GM12878 (cell line): ENCODE measurements around the gene KAZN. TPM values are rescaled to one million over a fixed set of nuclear protein-coding genes. Genes with fewer than 3 reads are reported as not detected.

ENCODE experiments used
- ATAC-seq: fragments of 200-7000 bp; cut with Tn5 transposase; 3 replicates; pipeline ENCODE4 v1.9.1; 2020; ENCODE audit warnings: mild to moderate bottlenecking, moderate library complexity
- BruUV-seq: library from RNA; stranded (reverse); fragments of 400-500 nt; replicated peaks from 2 replicates; lab custom pipeline; 2021; lab: Mats Ljungman, UMichigan
- CTCF ChIA-PET: fragments of 300-600 bp; sonication (Branson Sonifier 250); formaldehyde crosslinking; extraction: SDS; loops from one replicate; lab custom pipeline; 2021; ENCODE audit warnings: inconsistent platforms; lab: Yijun Ruan, JAX
- POLR2A ChIA-PET: fragments of 350-600 bp; formaldehyde crosslinking; extraction: SDS; loops from one replicate; lab custom pipeline; 2021; ENCODE audit warnings: inconsistent platforms; lab: Charles Lee
- RAD21 ChIA-PET: fragments of 300-600 bp; sonication (Branson Sonifier 250); formaldehyde crosslinking; loops from one replicate; lab custom pipeline; 2023; ENCODE audit warnings: antibody characterized with exemption; ENCODE audit not compliant: unreplicated experiment; lab: Charles Lee
- SMC1A ChIA-PET: fragments of 300-600 bp; sonication (Branson Sonifier 250); formaldehyde crosslinking; loops from one replicate; lab custom pipeline; 2023; ENCODE audit not compliant: unreplicated experiment, uncharacterized antibody; lab: Charles Lee
- DNase-seq: peaks from one replicate; pipeline ENCODE4 v3.0.0-alpha.2; 2011; ENCODE audit warnings: low read depth, low spot score
- FAIRE-seq: peaks from 3 replicates; lab custom pipeline; 2011; peaks lifted over from hg19 to GRCh38; lab: Jason Lieb, UNC
- H2AFZ ChIP-seq: 2 replicates; pipeline ENCODE4 v1.6.0; 2011; ENCODE audit warnings: low read depth, low read length, control low read depth; ENCODE audit not compliant: control insufficient read depth
- H3K27ac ChIP-seq: 2 replicates; pipeline ENCODE4 v1.5.1; 2011; ENCODE audit warnings: control low read depth; ENCODE audit not compliant: control insufficient read depth, insufficient read depth
- H3K27me3 ChIP-seq, 2 experiments: replicated peaks in 1 of 2; 2 replicates each; pipeline versions ENCODE4 v1.6.0 to v1.6.1; 2011; ENCODE audit warnings: low read length in 1 of 2; ENCODE audit not compliant: control insufficient read depth in 2 of 2, insufficient read depth in 2 of 2
- H3K36me3 ChIP-seq, 2 experiments: 2 replicates each; pipeline ENCODE4 v1.5.1; 2011; ENCODE audit warnings: low read length in 1 of 2; ENCODE audit not compliant: control insufficient read depth in 2 of 2, insufficient read depth in 2 of 2
- H3K4me1 ChIP-seq: 2 replicates; pipeline ENCODE4 v1.6.1; 2011; ENCODE audit warnings: mild to moderate bottlenecking, low read length, moderate library complexity, mixed read lengths; ENCODE audit not compliant: control insufficient read depth, insufficient read depth
- H3K4me2 ChIP-seq: 2 replicates; pipeline ENCODE4 v1.6.0; 2011; ENCODE audit warnings: control low read depth; ENCODE audit not compliant: control insufficient read depth, insufficient read depth
- H3K4me3 ChIP-seq: fragments of 200-600 bp; sonication (generic); 2 replicates; pipeline ENCODE4 v1.5.1; 2016
- H3K79me2 ChIP-seq: 2 replicates; pipeline ENCODE4 v1.6.0; 2011; ENCODE audit warnings: low read length; ENCODE audit not compliant: control insufficient read depth, insufficient read depth
- H3K9ac ChIP-seq: 2 replicates; pipeline ENCODE4 v1.8.0; 2011; ENCODE audit warnings: low read length, control low read depth, mixed read lengths; ENCODE audit not compliant: control insufficient read depth, insufficient read depth
- H3K9me3 ChIP-seq: replicated peaks from 3 replicates; pipeline ENCODE4 v1.5.1; 2011; ENCODE audit warnings: mild to moderate bottlenecking, low read length; ENCODE audit not compliant: control insufficient read depth, insufficient read depth
- H4K20me1 ChIP-seq: 2 replicates; pipeline ENCODE4 v1.6.0; 2011; ENCODE audit not compliant: control insufficient read depth, insufficient read depth
- ATF7 ChIP-seq: fragments of 450-650 bp; IDR thresholded peaks from 2 replicates; pipeline ENCODE4 v1.6.1; 2016; ENCODE audit warnings: low read depth, mild to moderate bottlenecking
- EGR1 ChIP-seq, 2 experiments: IDR thresholded peaks; 1 replicate in 1 of 2; 2 replicates in 1 of 2; pipeline ENCODE4 v1.6.1; 2011 to 2012; ENCODE audit warnings: low read depth in 2 of 2, low read length in 2 of 2, borderline replicate concordance in 1 of 2, mild to moderate bottlenecking in 1 of 2, moderate library complexity in 1 of 2
- GATAD2B ChIP-seq: fragments of 450-650 bp; conservative IDR thresholded peaks from 2 replicates; pipeline ENCODE4 v1.6.1; 2017; ENCODE audit warnings: low read depth, mild to moderate bottlenecking, moderate library complexity
- IRF3 ChIP-seq: fragments of 450-650 bp; IDR thresholded peaks from 2 replicates; pipeline ENCODE4 v1.6.1; 2014; ENCODE audit warnings: mild to moderate bottlenecking
- NFXL1 ChIP-seq: fragments of 450-650 bp; IDR thresholded peaks from 2 replicates; pipeline ENCODE4 v1.6.1; 2017; ENCODE audit warnings: antibody characterized with exemption, mild to moderate bottlenecking, borderline replicate concordance
- PAX5 ChIP-seq: IDR thresholded peaks from 2 replicates; pipeline ENCODE4 v1.6.1; 2011; ENCODE audit warnings: low read depth, low read length, borderline replicate concordance
- REST ChIP-seq: IDR thresholded peaks from 2 replicates; pipeline ENCODE4 v1.6.1; 2012; ENCODE audit warnings: mild to moderate bottlenecking, low read depth, low read length
- RFX5 ChIP-seq: IDR thresholded peaks from 2 replicates; pipeline ENCODE4 v1.6.1; 2011; ENCODE audit warnings: low read depth, low read length, improper control_type of control experiment
- TBL1XR1 ChIP-seq: IDR thresholded peaks from 2 replicates; pipeline ENCODE4 v1.6.1; 2012; ENCODE audit warnings: low read depth, low read length, improper control_type of control experiment
- ZBTB40 ChIP-seq: fragments of 450-650 bp; IDR thresholded peaks from 2 replicates; pipeline ENCODE4 v1.6.1; 2016; ENCODE audit warnings: mild to moderate bottlenecking, moderate library complexity, borderline replicate concordance
- WGBS: methylation state at CpG from one replicate; pipeline ENCODE4 v1.1.6; 2016; ENCODE audit warnings: low lambda C conversion rate; ENCODE audit not compliant: insufficient replicate concordance, insufficient coverage; ENCODE audit errors: missing lambda C conversion rate; 5-methylcytosine and 5-hydroxymethylcytosine counted together
- in situ Hi-C: fragments of 300-500 bp; cut with MboI; formaldehyde crosslinking; loops from 9 replicates; pipeline ENCODE4 v1.14.3; 2018; ENCODE audit warnings: mixed read lengths
- intact Hi-C: fragments of 100-400 bp; cut with micrococcal nuclease; formaldehyde crosslinking; loops from one replicate; pipeline ENCODE4 v1.14.2; 2022; ENCODE audit not compliant: unreplicated experiment
- polyA plus RNA-seq, 11 experiments: library from polyadenylated mRNA; depleted of rRNA in 4 of 11; unstranded in 6 of 11; stranded (reverse) in 5 of 11; fragments of >200 nt; fragmentation: Nextera tagmentation in 4 of 11; fragmentation: Illumina TruSeq in 1 of 11; extraction: Ambion mirVana in 4 of 11; extraction: Trizol in 1 of 11; gene quantifications; 1 replicate in 1 of 11; 2 replicates in 10 of 11; pipeline versions ENCODE4 v1.2.1 to v1.2.3, GENCODE V29; 2011 to 2016; ENCODE audit warnings: inconsistent platforms in 2 of 11, missing spikeins in 2 of 11, low read depth in 1 of 11
- total RNA-seq, 4 experiments: library from RNA; depleted of rRNA in 3 of 4; stranded (reverse); fragments of >200 nt in 3 of 4; fragmentation: Illumina TruSeq in 1 of 4; extraction: Trizol in 1 of 4; gene quantifications; 2 replicates each; pipeline versions ENCODE4 v1.2.1 to v1.2.3, GENCODE V29; 2013 to 2021
- TF ChIP-seq, protein P1 (sequence below): IDR thresholded peaks from 2 replicates; pipeline ENCODE4 v1.6.1; 2012; ENCODE audit warnings: low read depth, low read length, improper control_type of control experiment
- TF ChIP-seq, protein P2 (sequence below): IDR thresholded peaks from 2 replicates; pipeline ENCODE4 v1.6.1; 2011; ENCODE audit warnings: low read depth, mild to moderate bottlenecking, low read length, moderate library complexity, borderline replicate concordance; ENCODE audit errors: extremely low read depth

KAZN gene
- total and polyA plus RNA-seq, 10 of the 15 experiments (the other 5 are each of a cell fraction or from before 2014, with no cell fraction given): 0.72 to 4.0 (median 1.2) TPM

- Histone ChIP-seq H3K79me2 (no peaks in the 10 kb centered on the region), H3K36me3 (no peaks in the 10 kb centered on the region; a peak in 1 of 4 replicates), H3K9ac (no peak overlapping the region), H3K27me3 (no peaks in the 10 kb centered on the region), H2AFZ (no peak overlapping the region), H4K20me1 (no peaks in the 10 kb centered on the region), H3K4me1 (no peaks in the 10 kb centered on the region), H3K9me3 (no peaks in the 10 kb centered on the region; the same call in 2 of the 3 replicates), H3K4me3 (no peak overlapping the region), H3K4me2 (no peak overlapping the region), H3K27ac (no peak overlapping the region)
- ChIA-PET POLR2A (no interaction called here), CTCF (no interaction called here), SMC1A (no interaction called here), RAD21 (no interaction called here)
- intact Hi-C loops: no loop called here
- FAIRE-seq (no peak), DNase-seq (no peak), ATAC-seq (no peak)
- in situ Hi-C loops: no loop called here
- WGBS: 5% methylated on average over 2 of the region's 2 CpGs
- BruUV-seq: no TSS peak
- TF ChIP-seq, protein P1, sequence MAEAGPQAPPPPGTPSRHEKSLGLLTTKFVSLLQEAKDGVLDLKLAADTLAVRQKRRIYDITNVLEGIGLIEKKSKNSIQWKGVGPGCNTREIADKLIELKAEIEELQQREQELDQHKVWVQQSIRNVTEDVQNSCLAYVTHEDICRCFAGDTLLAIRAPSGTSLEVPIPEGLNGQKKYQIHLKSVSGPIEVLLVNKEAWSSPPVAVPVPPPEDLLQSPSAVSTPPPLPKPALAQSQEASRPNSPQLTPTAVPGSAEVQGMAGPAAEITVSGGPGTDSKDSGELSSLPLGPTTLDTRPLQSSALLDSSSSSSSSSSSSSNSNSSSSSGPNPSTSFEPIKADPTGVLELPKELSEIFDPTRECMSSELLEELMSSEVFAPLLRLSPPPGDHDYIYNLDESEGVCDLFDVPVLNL: no peak
- TF ChIP-seq TBL1XR1 (no peak), ATF7 (no peak), IRF3 (no peak), EGR1 (IDR thresholded peaks at IDR 0.05; ENCODE audit: borderline replicate concordance in 1 of 2, low read depth in 2 of 2, low read length in 2 of 2) (no peak), GATAD2B (no peak), ZBTB40 (no peak), RFX5 (no peak), REST (no peak), PAX5 (no peak), NFXL1 (no peak)
- TF ChIP-seq, protein P2, sequence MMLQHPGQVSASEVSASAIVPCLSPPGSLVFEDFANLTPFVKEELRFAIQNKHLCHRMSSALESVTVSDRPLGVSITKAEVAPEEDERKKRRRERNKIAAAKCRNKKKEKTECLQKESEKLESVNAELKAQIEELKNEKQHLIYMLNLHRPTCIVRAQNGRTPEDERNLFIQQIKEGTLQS: no peak
Observed at GRCh38 chr1:15058261-15058660, 459.8 kb downstream of the KAZN start.
